OCI-LY3 (cell line): ENCODE measurements around the gene TTC9B.

Source experiments
- H2AFZ ChIP-seq: fragments of 200-600, 300-600 bp; shearing (Covaris generic); 2 replicates; pipeline ENCODE4 v1.6.0; 2014; ENCODE audit warnings: antibody characterized with exemption, low read depth, low read length
- H3K27ac ChIP-seq: fragments of 200-600, 300-600 bp; sonication (generic); 2 replicates; pipeline ENCODE4 v1.5.1; 2014; ENCODE audit warnings: mild to moderate bottlenecking, low read length, moderate library complexity, mixed read lengths
- H3K27me3 ChIP-seq: fragments of 200-600, 300-600 bp; sonication (generic); 2 replicates; pipeline ENCODE4 v1.6.1; 2014; ENCODE audit warnings: low read depth, low read length, mixed read lengths
- H3K36me3 ChIP-seq: fragments of 200-600, 300-600 bp; sonication (generic); replicated peaks from 2 replicates; pipeline ENCODE3; 2014; ENCODE audit warnings: low read depth, low read length, mixed read lengths
- H3K4me1 ChIP-seq: fragments of 300-600, 200-600 bp; sonication (generic); 2 replicates; pipeline ENCODE4 v1.6.1; 2014; ENCODE audit warnings: low read length, mixed read lengths
- H3K4me2 ChIP-seq: fragments of 200-600, 300-600 bp; sonication (generic); 2 replicates; pipeline ENCODE4 v1.6.1; 2014; ENCODE audit warnings: low read length, mixed read lengths
- H3K4me3 ChIP-seq: fragments of 300-600, 200-600 bp; sonication (generic); 2 replicates; pipeline ENCODE4 v1.5.1; 2014; ENCODE audit warnings: antibody characterized with exemption, mild to moderate bottlenecking, low read length, moderate library complexity
- H3K79me2 ChIP-seq: fragments of 300-600, 200-600 bp; shearing (Covaris generic); 2 replicates; pipeline ENCODE4 v1.6.1; 2014; ENCODE audit warnings: mild to moderate bottlenecking, low read length, mixed read lengths
- H3K9ac ChIP-seq: fragments of 300-600, 200-600 bp; shearing (Covaris generic); 2 replicates; pipeline ENCODE4 v1.6.0; 2014; ENCODE audit warnings: mild to moderate bottlenecking, low read length, moderate library complexity
- H3K9me3 ChIP-seq: fragments of 200-600, 300-600 bp; shearing (Covaris generic); 2 replicates; pipeline ENCODE4 v1.6.1; 2014; ENCODE audit warnings: low read length, mixed read lengths; ENCODE audit not compliant: insufficient read depth
- H4K20me1 ChIP-seq: fragments of 200-600, 300-600 bp; sonication (generic); 2 replicates; pipeline ENCODE4 v1.6.1; 2016; ENCODE audit warnings: low read length, mixed read lengths; ENCODE audit not compliant: insufficient read depth
- CTCF ChIP-seq: fragments of 200-600, 300-600 bp; sonication (generic); IDR thresholded peaks from 2 replicates; pipeline ENCODE4 v1.5.1; 2014; ENCODE audit warnings: antibody characterized with exemption, low read length, low read depth
- EZH2phosphoT487 ChIP-seq: fragments of 200-600 bp; shearing (Covaris generic); IDR thresholded peaks from 2 replicates; pipeline ENCODE4 v1.6.1; 2018; ENCODE audit warnings: antibody characterized with exemption, mixed run types, low read depth

Gene TTC9B

DNA sequence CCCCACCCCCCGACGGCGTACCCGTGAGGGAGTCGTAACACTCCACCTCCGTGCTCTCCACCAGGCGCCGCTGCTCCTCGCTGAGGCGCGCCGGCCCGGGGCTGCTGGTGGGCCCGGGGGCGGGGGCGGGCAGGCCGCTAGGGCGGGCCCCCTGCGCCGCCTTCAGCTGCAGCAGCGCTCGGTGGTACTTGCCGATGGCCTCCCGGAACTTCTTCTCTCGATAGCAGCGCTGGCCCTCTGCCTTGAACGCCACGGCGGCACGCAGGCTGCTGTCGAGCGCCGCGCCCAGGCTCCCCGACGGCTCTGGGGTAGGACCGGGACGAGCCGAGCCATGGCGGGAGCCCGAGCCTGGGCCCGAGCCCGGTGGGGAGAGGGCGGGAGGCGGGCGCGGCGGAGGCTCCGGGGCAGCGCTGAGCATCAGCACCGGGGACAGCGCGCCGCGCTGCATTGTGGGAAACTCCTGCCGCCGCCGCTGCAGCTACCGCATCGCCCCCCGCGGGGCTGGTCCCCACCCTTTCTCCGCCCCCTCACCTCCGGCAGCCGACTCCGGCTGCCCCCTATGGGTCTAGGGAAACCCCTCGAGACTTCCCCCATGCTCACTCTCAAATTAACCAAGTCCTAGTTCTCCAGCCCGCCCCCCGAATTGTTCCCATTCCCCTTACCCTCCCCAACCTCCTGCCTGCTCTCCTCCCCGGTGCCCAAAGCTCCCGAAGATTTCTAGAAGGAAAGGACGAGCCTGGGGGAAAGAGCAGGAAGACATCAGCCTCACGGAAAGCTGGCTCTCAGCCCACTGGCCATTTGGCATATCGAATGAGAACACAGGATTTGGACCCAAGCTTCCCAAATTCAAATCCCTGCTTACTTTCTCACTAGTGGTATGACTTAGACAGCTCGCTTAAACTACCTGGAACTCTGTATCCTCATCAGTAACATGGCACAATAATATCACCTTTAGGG, at the start of gene TTC9B:
Gene TTC9B (minus strand): TSS at position 451 of the 957 bp plus-strand sequence. CDS start 3 bp downstream, at position 448.
- Histone ChIP-seq H4K20me1 (no peaks in the 10 kb centered on the region), H3K4me2 (no peak within 1 kb of the TSS), H3K27me3 (no peaks in the 10 kb centered on the region), H3K79me2 (no peaks in the 10 kb centered on the region), H3K9me3 (no peaks in the 10 kb centered on the region), H3K36me3 (peaks cover 3% of the 10 kb centered on the region), H3K4me1 (peaks cover 9% of the 10 kb centered on the region), H2AFZ (no peak within 1 kb of the TSS), H3K9ac (no peak within 1 kb of the TSS), H3K27ac (no peak within 1 kb of the TSS), H3K4me3 (no peak within 1 kb of the TSS)
- no peak for TF ChIP-seq CTCF
- TF ChIP-seq EZH2phosphoT487 = no peak

DNA sequence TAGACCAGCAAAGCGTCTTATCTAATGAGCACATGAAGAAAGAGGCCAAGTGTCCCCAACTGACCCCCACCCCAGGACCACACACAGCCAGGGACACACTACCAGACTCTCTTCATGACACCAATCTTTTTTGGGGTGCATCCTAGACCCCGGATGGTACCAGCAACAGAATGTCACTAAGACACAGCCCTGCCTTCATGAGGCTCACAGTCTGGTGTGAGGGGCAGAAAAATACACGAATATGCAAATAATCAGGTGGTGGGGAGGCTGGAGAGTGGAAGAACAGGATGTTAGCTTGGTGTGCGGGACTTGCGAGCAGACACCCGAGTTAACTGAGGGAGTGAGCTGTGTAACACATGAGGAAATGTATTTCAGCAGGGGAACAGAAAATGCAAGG, 49.4 kb upstream of the TTC9B start:
- Histone ChIP-seq H3K79me2 (peaks cover 86% of the 10 kb centered on the region), H3K9ac (no peak overlapping the region), H3K27me3 (no peaks in the 10 kb centered on the region), H3K36me3 (peaks cover 21% of the 10 kb centered on the region), H3K4me3 (no peak overlapping the region), H3K4me2 (no peak overlapping the region), H2AFZ (no peak overlapping the region), H3K4me1 (no peaks in the 10 kb centered on the region), H4K20me1 (peaks cover 81% of the 10 kb centered on the region), H3K27ac (no peak overlapping the region), H3K9me3 (no peaks in the 10 kb centered on the region)
- no peak for TF ChIP-seq EZH2phosphoT487
- no peak for TF ChIP-seq CTCF

DNA sequence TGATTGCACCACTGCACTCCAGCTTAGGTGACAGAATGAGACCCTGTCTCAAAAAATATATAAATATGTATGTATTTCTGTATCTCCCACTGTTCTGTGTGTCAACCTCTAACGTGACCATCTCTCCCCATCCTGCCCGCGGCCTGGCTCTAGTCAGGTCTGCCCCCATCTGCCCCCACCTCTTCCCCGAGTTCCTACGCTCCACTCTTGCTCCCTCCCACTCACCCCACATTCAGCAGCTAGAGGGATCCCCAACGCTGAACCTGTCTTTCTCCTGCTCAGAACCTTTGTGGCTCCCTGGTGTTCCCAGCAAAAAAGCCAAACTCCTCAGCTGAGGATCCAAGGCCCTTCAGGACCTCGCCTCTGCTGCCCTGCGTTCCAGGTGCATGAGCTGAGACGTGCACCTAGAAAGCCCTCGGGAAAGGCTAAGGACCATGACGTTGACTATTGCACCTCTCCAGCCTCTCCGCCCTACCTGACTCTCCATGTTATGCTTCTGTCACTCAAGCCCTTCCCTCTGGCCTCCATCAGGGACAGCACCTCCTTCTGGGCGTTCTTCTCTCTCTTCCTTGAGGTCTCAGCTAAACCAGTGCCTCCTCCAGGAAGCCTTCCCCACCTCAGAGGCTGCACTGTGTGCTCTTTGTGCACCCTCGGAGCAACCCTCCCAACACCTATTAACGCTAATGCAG, 48.9 kb upstream of the TTC9B start:
- no peak for TF ChIP-seq EZH2phosphoT487
- no peak for TF ChIP-seq CTCF
- Histone ChIP-seq H3K27me3 (no peaks in the 10 kb centered on the region), H2AFZ (no peak overlapping the region), H4K20me1 (peaks cover 80% of the 10 kb centered on the region), H3K4me1 (no peaks in the 10 kb centered on the region), H3K4me3 (no peak overlapping the region), H3K9me3 (no peaks in the 10 kb centered on the region), H3K79me2 (peaks cover 86% of the 10 kb centered on the region), H3K4me2 (no peak overlapping the region), H3K27ac (no peak overlapping the region), H3K36me3 (peaks cover 21% of the 10 kb centered on the region), H3K9ac (no peak overlapping the region)

- Histone ChIP-seq H3K36me3 (peaks cover 17% of the 10 kb centered on the region), H3K27ac (no peak overlapping the region), H3K9me3 (no peaks in the 10 kb centered on the region), H3K4me3 (no peak overlapping the region), H3K4me1 (no peaks in the 10 kb centered on the region), H2AFZ (no peak overlapping the region), H3K27me3 (no peaks in the 10 kb centered on the region), H3K9ac (no peak overlapping the region), H4K20me1 (peaks cover 73% of the 10 kb centered on the region), H3K79me2 (peaks cover 77% of the 10 kb centered on the region), H3K4me2 (no peak overlapping the region)
- no peak for TF ChIP-seq CTCF
- TF ChIP-seq EZH2phosphoT487 = no peak
Observed at GRCh38 chr19:40266119-40266518, 47.9 kb upstream of the TTC9B start.
